Measurements from ENCODE around the gene SH3TC1.

DNA sequence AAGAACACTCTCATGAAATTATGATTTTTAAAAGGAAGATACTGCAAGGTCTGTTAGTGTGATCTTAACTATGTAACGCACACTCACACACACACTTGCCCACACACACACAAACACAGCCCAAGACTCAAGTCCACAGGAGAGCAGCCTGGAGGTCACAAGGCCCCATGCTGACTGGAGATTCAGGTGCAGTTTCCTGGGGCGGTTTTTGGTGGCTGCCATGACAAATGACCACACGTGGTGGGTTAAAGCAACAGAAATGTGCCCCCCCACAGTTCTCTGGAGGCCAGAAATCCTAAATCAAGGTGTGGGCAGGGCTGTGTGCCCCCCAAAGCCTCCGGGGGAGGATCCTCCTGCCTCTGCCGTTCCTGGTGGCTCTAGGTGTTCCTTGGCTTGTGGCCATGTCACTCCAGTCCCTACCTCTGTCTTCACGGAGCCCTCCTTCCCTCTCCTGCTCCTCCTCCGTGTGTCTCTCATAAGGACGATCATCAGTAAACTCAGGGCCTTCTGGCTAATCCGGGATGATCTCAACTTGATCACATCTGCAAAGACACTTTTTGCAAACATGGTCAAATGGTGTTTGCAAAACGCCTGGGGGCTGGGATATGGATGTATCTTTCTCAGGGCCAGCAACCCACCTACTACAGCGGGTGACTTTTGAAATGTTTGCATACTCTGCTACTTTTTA is 60.8 kb downstream of the SH3TC1 start:
- TF ChIP-seq, protein P1, sequence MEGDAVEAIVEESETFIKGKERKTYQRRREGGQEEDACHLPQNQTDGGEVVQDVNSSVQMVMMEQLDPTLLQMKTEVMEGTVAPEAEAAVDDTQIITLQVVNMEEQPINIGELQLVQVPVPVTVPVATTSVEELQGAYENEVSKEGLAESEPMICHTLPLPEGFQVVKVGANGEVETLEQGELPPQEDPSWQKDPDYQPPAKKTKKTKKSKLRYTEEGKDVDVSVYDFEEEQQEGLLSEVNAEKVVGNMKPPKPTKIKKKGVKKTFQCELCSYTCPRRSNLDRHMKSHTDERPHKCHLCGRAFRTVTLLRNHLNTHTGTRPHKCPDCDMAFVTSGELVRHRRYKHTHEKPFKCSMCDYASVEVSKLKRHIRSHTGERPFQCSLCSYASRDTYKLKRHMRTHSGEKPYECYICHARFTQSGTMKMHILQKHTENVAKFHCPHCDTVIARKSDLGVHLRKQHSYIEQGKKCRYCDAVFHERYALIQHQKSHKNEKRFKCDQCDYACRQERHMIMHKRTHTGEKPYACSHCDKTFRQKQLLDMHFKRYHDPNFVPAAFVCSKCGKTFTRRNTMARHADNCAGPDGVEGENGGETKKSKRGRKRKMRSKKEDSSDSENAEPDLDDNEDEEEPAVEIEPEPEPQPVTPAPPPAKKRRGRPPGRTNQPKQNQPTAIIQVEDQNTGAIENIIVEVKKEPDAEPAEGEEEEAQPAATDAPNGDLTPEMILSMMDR (IDR thresholded peaks at IDR 0.05 in 8 of 11, conservative IDR thresholded peaks at IDR 0.05 in 3 of 11): no peak
- TF ChIP-seq POLR2AphosphoS5 (IDR thresholded peaks at IDR 0.05) (no peak), POLR2A (IDR thresholded peaks at IDR 0.05) (no peak)
